ENCODE data around the gene COMMD10.

COMMD10 gene

DNA sequence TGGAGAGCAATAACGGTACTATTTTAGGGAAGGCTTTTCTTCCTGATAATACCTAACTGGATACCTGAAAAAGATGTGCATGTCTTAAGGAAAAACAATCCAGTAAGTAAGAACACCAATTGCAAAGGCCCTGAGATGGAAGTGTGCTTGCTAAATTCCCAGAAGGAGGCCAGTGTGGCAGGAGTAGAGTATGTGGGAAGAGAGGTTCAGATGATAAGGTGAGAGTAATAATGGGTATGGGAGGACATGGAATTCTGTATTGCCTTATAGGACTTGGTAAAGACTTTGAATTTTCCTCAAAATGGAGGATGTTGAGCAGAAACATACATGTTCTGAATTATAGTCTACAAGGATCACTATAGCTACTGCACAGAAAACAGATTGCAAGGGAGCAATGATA lies 89.3 kb downstream of the COMMD10 start:
- Histone ChIP-seq H3K9me3 (ENCODE audit: low read length) (peaks cover 2% of the 10 kb centered on the region), H3K27me3 (ENCODE audit: insufficient read depth, low read length) (no peaks in the 10 kb centered on the region), H3K4me3 (ENCODE audit: low read length) (no peak overlapping the region), H2AFZ (ENCODE audit: low read depth, low read length) (no peak overlapping the region), H3K36me3 (ENCODE audit: insufficient read depth, low read length) (no peaks in the 10 kb centered on the region), H3K4me1 (ENCODE audit: insufficient read depth, low read length) (no peaks in the 10 kb centered on the region)

DNA sequence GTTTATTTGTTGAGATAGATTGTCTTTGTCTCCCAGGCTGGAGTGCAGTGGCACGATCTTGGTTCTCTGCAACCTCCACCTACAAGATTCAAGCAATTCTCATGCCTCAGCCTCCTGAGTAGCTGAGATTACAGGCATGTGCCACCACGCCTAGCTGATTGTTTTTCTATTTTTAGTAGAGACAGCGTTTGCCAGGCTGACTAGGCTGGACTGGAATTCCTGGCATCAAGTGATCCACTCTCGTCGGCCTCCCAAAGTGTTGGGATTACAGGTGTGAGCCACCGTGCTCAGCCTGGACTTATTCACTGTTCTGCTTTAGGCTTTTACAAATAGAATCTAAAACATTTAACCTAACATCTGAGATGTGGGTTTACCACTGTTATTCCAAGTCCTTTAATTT lies 91.3 kb downstream of the COMMD10 start:
- no peak overlapping the region for H2AFZ ChIP-seq (ENCODE audit: low read depth, low read length)
- no peaks in the 10 kb centered on the region for H3K36me3 ChIP-seq (ENCODE audit: insufficient read depth, low read length)
- no peak overlapping the region for H3K4me3 ChIP-seq (ENCODE audit: low read length)
- no peaks in the 10 kb centered on the region for H3K27me3 ChIP-seq (ENCODE audit: insufficient read depth, low read length)
- no peaks in the 10 kb centered on the region for H3K4me1 ChIP-seq (ENCODE audit: insufficient read depth, low read length)
- H3K9me3 ChIP-seq (ENCODE audit: low read length) = peaks cover 2% of the 10 kb centered on the region

DNA sequence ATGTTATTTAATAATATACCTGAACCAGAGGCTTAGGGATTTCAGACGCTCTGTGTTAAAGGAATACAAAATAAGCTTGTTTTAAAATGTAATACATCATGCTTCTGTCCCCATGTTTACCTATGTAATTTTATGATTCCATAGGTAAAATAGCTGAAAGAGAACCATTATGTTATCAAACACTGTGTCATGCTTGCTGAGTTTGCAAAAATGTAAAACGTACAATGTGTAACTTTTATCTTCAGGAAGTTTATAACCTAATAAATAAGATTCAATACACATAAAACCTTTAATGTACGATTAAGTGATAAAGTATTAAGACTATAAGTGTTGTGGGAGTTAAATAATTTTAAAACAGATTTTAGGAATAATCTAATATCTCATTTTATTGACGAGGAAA lies 94.1 kb downstream of the COMMD10 start:
- Histone ChIP-seq H3K27me3 (ENCODE audit: insufficient read depth, low read length) (no peaks in the 10 kb centered on the region), H3K9me3 (ENCODE audit: low read length) (peaks cover 2% of the 10 kb centered on the region), H3K4me1 (ENCODE audit: insufficient read depth, low read length) (no peaks in the 10 kb centered on the region), H3K4me3 (ENCODE audit: low read length) (no peak overlapping the region), H2AFZ (ENCODE audit: low read depth, low read length) (no peak overlapping the region), H3K36me3 (ENCODE audit: insufficient read depth, low read length) (no peaks in the 10 kb centered on the region)

DNA sequence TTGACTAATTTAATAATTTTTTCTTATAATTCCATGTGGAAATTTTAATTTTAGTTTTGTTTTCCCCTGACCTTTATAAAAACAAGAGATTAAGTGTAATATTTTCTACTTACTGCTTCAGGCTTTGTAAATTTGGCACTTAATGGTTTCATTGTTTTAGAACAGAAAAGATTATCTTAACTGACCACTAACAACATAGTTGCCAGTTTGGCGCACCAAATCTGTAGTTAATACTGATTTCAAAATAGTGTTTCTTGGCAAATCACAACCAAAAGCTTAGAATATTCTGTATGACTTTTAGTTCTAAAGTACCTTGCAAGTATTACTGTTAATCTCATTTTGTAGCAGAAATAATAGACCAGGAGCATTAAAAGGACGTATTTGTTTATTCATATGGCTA lies 124.3 kb downstream of the COMMD10 start:
- Histone ChIP-seq H3K9me3 (ENCODE audit: low read length) (no peaks in the 10 kb centered on the region), H3K4me3 (ENCODE audit: low read length) (no peak overlapping the region), H3K27me3 (ENCODE audit: insufficient read depth, low read length) (no peaks in the 10 kb centered on the region), H2AFZ (ENCODE audit: low read depth, low read length) (no peak overlapping the region), H3K36me3 (ENCODE audit: insufficient read depth, low read length) (no peaks in the 10 kb centered on the region), H3K4me1 (ENCODE audit: insufficient read depth, low read length) (no peaks in the 10 kb centered on the region)

DNA sequence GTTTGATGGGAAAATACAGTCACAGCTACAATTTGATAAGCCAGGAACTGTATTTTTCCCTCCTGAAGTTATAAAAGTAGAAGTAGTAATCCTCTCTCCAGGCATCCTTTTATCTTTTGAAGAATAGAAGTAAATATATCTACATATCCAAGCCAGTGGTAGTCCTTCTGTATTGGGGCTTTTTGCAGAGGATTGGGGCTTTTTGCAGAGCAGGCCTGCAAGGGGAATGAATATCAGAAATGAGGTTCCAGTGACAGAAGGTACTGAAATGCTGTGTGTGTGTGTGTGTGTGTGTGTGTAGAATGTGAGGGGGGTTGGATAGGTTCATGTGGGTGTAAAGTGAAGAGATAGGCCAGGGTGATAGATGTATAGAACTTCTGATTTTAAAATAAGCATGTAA lies 127.4 kb downstream of the COMMD10 start:
- no peaks in the 10 kb centered on the region for H3K27me3 ChIP-seq (ENCODE audit: insufficient read depth, low read length)
- no peaks in the 10 kb centered on the region for H3K9me3 ChIP-seq (ENCODE audit: low read length)
- H3K36me3 ChIP-seq (ENCODE audit: insufficient read depth, low read length) = no peaks in the 10 kb centered on the region
- no peak overlapping the region for H3K4me3 ChIP-seq (ENCODE audit: low read length)
- H3K4me1 ChIP-seq (ENCODE audit: insufficient read depth, low read length) = no peaks in the 10 kb centered on the region
- H2AFZ ChIP-seq (ENCODE audit: low read depth, low read length) = no peak overlapping the region

DNA sequence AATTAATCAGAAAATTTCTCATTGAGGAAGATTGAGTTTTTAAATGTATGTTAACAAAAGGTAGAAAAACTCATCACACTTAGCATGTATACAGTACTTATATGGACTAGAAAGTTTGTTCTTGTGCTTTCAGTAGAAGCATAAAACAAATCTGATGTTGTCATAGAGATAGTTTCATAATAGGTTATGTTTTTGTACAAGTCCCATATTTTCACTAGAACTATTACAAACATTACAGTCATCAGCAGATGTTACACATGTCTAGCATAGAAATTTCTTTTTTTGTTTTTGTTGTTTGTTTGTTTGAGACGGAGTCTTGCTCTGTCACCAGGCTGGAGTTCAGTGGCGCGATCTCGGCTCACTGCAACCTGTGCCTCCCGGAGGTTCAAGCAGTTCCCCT lies 131.4 kb downstream of the COMMD10 start:
- Histone ChIP-seq H3K4me3 (ENCODE audit: low read length) (no peak overlapping the region), H3K27me3 (ENCODE audit: insufficient read depth, low read length) (no peaks in the 10 kb centered on the region), H3K4me1 (ENCODE audit: insufficient read depth, low read length) (no peaks in the 10 kb centered on the region), H2AFZ (ENCODE audit: low read depth, low read length) (no peak overlapping the region), H3K9me3 (ENCODE audit: low read length) (no peaks in the 10 kb centered on the region), H3K36me3 (ENCODE audit: insufficient read depth, low read length) (no peaks in the 10 kb centered on the region)

DNA sequence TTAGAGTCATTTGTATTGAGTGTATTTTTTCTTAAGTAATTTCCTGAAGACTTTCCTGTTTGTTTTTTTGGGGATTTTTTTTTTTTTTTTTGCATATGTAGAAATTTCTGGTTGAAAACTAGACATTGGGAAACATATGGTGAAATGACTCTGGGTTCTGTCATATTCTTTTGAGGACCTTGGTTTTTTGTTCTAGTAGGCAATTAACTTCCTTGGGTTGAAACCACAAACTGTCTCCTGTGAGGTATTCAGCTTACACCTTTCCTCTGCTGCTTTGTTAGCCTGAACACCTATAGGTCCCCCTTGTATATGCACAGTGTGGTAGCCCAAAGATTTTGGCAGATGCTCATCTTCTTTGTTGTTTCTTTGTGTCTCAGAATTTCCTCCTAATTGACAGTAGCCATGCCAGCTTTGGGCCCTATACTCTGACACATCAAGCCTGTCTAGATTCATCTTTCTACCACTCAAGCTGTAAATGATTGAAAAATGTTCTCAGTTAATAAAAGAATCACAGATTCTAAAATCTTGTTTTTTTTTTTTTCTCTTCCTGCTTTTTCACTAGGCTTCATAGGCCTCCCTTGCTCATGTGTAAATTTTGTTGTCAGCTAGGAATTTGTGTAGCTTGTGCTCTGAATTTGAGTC lies 140.6 kb downstream of the COMMD10 start:
- no peaks in the 10 kb centered on the region for H3K27me3 ChIP-seq (ENCODE audit: insufficient read depth, low read length)
- H3K4me3 ChIP-seq (ENCODE audit: low read length) = no peak overlapping the region
- no peaks in the 10 kb centered on the region for H3K4me1 ChIP-seq (ENCODE audit: insufficient read depth, low read length)
- no peak overlapping the region for H2AFZ ChIP-seq (ENCODE audit: low read depth, low read length)
- H3K36me3 ChIP-seq (ENCODE audit: insufficient read depth, low read length) = no peaks in the 10 kb centered on the region
- H3K9me3 ChIP-seq (ENCODE audit: low read length) = no peaks in the 10 kb centered on the region

DNA sequence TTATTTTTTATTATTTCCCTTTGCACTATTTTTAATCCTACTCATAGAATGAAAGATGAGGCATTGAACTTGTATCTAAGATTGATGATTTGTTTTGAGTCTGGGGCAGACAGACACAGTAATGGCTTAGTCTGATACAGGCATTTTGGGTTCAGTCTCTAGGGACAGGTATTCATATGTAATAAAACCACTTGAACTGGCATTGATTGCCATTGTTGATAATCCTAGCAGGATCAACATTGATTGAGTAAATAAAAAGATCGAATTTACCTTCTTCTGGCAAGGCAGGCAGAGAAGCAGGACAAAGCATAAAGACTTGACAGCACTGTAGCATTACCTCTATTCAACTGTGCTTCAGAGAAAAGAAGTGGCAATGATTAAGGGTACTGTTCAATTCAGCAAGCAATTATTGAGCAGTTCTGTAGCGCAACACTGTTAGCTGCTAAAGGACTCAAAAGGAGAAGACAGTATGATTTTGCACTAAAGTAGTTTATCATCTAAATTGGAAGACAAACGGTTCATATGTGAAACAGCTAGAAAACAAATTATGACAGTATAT lies 144.4 kb downstream of the COMMD10 start:
- no peak overlapping the region for H3K4me3 ChIP-seq (ENCODE audit: low read length)
- no peaks in the 10 kb centered on the region for H3K27me3 ChIP-seq (ENCODE audit: insufficient read depth, low read length)
- H3K36me3 ChIP-seq (ENCODE audit: insufficient read depth, low read length) = no peaks in the 10 kb centered on the region
- no peaks in the 10 kb centered on the region for H3K4me1 ChIP-seq (ENCODE audit: insufficient read depth, low read length)
- H3K9me3 ChIP-seq (ENCODE audit: low read length) = no peaks in the 10 kb centered on the region
- no peak overlapping the region for H2AFZ ChIP-seq (ENCODE audit: low read depth, low read length)

DNA sequence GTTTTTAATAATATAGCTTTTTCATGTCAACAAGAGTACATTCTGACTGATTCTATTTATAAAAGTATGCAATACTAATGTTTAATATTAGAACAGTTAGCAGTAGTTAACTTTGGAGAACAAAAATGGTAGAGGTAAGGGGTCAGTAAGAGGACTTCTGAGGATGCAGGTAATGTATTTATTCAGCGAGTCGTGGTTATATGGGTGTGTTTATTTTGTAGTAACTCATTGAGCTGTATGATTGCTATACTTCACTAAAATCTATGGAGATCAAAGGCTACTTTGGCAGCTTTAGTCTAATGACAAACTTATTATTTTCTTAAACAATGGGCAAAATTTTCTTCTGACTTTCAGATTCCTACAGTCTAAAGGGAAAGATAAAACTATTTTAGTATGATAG lies 146.5 kb downstream of the COMMD10 start:
- no peaks in the 10 kb centered on the region for H3K36me3 ChIP-seq (ENCODE audit: insufficient read depth, low read length)
- no peak overlapping the region for H2AFZ ChIP-seq (ENCODE audit: low read depth, low read length)
- no peaks in the 10 kb centered on the region for H3K9me3 ChIP-seq (ENCODE audit: low read length)
- no peaks in the 10 kb centered on the region for H3K27me3 ChIP-seq (ENCODE audit: insufficient read depth, low read length)
- H3K4me1 ChIP-seq (ENCODE audit: insufficient read depth, low read length) = no peaks in the 10 kb centered on the region
- no peak overlapping the region for H3K4me3 ChIP-seq (ENCODE audit: low read length)

DNA sequence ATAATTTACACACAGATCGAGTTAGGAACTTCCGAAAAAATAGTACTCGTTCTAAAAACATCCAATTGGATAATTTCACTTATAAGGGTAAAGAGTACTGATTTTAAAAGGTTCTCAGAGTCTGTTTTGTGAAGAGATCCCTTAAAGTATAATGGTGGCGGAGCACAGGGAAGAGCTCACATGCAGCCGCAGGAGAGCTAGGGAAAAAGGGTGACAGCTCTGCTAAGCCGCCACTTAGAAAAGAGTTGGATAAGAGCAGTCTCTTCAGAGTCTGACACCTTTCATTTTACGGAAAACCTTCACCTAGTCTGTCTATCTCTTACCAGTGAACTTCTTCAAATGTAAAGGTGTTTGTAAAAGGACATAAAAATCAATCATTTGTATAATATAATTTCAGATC lies 149.9 kb downstream of the COMMD10 start:
- Histone ChIP-seq H2AFZ (ENCODE audit: low read depth, low read length) (no peak overlapping the region), H3K4me1 (ENCODE audit: insufficient read depth, low read length) (no peaks in the 10 kb centered on the region), H3K27me3 (ENCODE audit: insufficient read depth, low read length) (no peaks in the 10 kb centered on the region), H3K9me3 (ENCODE audit: low read length) (no peaks in the 10 kb centered on the region), H3K4me3 (ENCODE audit: low read length) (no peak overlapping the region), H3K36me3 (ENCODE audit: insufficient read depth, low read length) (no peaks in the 10 kb centered on the region)

DNA sequence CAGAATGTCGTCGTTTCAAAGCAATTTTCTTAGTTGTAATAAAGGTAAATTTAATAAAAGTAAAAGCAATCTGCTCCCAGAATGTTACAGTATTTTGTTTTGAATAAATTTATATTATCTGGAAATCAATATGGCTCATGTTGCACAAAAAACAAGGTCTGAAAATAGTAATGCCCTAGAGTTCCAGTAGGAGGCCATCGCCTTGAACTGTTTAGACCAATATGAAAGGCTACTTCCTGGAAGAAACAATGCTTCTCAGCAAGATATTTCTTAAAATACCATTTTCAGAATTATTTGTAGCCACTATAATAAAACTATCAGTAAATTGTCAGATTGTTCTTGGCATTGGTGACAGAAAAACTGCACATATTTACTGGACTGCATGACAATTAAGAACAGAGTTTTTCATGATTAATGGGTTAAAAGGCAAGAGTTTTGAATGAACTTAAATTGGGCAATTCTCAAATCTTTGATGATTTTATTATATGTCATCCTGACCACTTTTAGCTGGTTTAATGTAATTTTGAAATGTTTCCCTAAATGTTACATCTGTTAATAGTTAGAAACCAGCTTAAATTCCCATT lies 153.2 kb downstream of the COMMD10 start:
- H3K27me3 ChIP-seq (ENCODE audit: insufficient read depth, low read length) = no peaks in the 10 kb centered on the region
- no peaks in the 10 kb centered on the region for H3K36me3 ChIP-seq (ENCODE audit: insufficient read depth, low read length)
- no peak overlapping the region for H3K4me3 ChIP-seq (ENCODE audit: low read length)
- H3K9me3 ChIP-seq (ENCODE audit: low read length) = no peaks in the 10 kb centered on the region
- no peaks in the 10 kb centered on the region for H3K4me1 ChIP-seq (ENCODE audit: insufficient read depth, low read length)
- no peak overlapping the region for H2AFZ ChIP-seq (ENCODE audit: low read depth, low read length)

DNA sequence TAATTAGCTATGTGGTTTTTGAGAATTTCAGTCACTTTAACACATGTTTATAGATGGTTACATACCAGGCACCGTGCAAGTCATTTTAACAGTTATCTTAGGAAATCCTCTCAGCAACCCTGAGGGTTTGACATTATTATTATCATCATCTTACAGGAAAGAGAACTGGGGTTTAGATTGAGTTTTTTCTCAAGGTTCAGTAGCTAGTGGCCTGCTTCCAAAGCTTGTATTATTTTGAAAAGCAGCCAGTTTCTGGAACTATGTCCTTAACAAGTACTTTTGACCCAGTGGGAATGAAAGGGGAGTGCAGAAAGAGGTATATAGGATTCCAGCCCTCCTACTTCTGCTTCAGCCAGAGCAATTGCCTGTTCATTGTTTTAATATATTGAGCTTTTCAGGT lies 157.5 kb downstream of the COMMD10 start:
- H3K36me3 ChIP-seq (ENCODE audit: insufficient read depth, low read length) = no peaks in the 10 kb centered on the region
- H3K27me3 ChIP-seq (ENCODE audit: insufficient read depth, low read length) = no peaks in the 10 kb centered on the region
- no peak overlapping the region for H3K4me3 ChIP-seq (ENCODE audit: low read length)
- H3K4me1 ChIP-seq (ENCODE audit: insufficient read depth, low read length) = no peaks in the 10 kb centered on the region
- no peak overlapping the region for H2AFZ ChIP-seq (ENCODE audit: low read depth, low read length)
- no peaks in the 10 kb centered on the region for H3K9me3 ChIP-seq (ENCODE audit: low read length)

DNA sequence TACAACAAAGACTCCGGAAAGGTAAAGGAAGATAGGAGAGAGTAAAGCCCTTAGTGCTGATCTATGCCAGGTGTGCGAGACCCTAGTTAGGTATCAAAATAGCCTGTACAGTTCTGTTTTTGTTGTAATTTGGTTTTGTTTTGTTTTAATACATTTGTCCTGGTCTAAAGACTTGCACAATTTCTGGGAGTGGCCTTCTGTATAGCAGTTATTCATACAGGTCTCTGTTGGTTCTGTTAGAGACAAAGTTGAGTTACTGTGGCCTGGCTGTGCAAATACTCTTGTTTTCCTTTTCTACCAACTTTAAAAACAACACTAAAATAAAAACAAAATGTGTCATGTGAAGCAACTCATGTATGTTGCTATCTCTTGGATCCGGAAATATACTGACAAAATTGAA lies 163.6 kb downstream of the COMMD10 start:
- H2AFZ ChIP-seq (ENCODE audit: low read depth, low read length) = no peak overlapping the region
- H3K36me3 ChIP-seq (ENCODE audit: insufficient read depth, low read length) = no peaks in the 10 kb centered on the region
- H3K27me3 ChIP-seq (ENCODE audit: insufficient read depth, low read length) = no peaks in the 10 kb centered on the region
- H3K9me3 ChIP-seq (ENCODE audit: low read length) = no peaks in the 10 kb centered on the region
- H3K4me3 ChIP-seq (ENCODE audit: low read length) = no peak overlapping the region
- no peaks in the 10 kb centered on the region for H3K4me1 ChIP-seq (ENCODE audit: insufficient read depth, low read length)

DNA sequence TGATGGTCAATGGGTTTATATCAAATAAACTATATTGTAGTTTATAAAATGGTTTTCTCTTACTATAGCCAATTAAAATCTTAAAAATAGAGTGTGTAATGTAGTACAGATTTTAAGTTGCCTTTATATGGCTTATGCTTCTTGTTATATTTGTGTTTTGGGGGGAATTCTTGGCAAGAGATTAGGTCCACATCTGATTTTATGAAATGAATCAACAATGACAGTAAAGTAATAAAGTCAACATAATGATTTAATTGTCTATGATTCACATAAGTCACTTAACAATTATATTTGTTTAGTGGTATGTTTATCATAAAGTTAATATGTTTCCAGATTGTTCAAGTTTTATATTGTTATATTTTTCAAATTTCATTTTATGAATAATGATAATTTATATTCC lies 164.8 kb downstream of the COMMD10 start:
- H3K4me3 ChIP-seq (ENCODE audit: low read length) = no peak overlapping the region
- no peaks in the 10 kb centered on the region for H3K36me3 ChIP-seq (ENCODE audit: insufficient read depth, low read length)
- no peaks in the 10 kb centered on the region for H3K9me3 ChIP-seq (ENCODE audit: low read length)
- no peak overlapping the region for H2AFZ ChIP-seq (ENCODE audit: low read depth, low read length)
- no peaks in the 10 kb centered on the region for H3K27me3 ChIP-seq (ENCODE audit: insufficient read depth, low read length)
- no peaks in the 10 kb centered on the region for H3K4me1 ChIP-seq (ENCODE audit: insufficient read depth, low read length)

All from neuron (in vitro differentiated cells).